Uterus (tissue), 2 donors: Measurements from ENCODE around the gene DIAPH2.

Experiments
- CTCF ChIP-seq, 4 experiments: fragments of 200-600 bp in 2 of 4; fragments of 450-650 bp in 2 of 4; sonication (generic) in 2 of 4; IDR thresholded peaks; one replicate each; pipeline ENCODE4 v1.5.1; 2016 to 2019; ENCODE audit warnings: antibody characterized with exemption in 4 of 4, mild to moderate bottlenecking in 2 of 4, moderate library complexity in 1 of 4
- POLR2A ChIP-seq, 2 donors: fragments of 450-650 bp; IDR thresholded peaks; one replicate each; pipeline ENCODE4 v1.6.1; 2016; ENCODE audit warnings: antibody characterized with exemption in 2 of 2, mild to moderate bottlenecking in 1 of 2, moderate library complexity in 1 of 2

DNA sequence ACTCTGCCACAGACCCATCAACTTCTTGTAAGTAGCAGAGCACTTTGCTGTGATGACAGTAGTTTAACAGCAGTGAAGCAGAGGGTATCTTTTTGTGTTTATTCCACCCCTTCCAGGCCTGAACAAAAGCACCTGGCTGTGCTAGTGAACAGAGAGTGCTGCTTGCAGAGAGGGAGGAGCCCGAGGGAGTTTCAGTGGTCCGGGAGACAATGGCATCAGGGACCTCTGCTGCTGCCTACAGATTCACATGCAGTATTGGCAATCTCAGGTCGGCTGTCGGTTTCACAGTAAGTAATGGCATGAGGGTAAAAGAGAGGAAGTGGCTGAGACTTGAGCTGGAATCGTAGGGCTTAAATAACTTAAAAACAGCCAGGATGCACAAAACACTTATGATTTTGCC is 954.9 kb downstream of the DIAPH2 start:
- no peak for TF ChIP-seq CTCF (IDR thresholded peaks at IDR 0.05)
- TF ChIP-seq POLR2A (IDR thresholded peaks at IDR 0.05), result no peak
